A549 (cell line): ENCODE results near the gene ZNF385B. TPM values are rescaled to one million over a fixed set of nuclear protein-coding genes. Genes with fewer than 3 reads are reported as not detected.
"Not testable (repeated sequence)": the region's sequence is repeated elsewhere in the genome, so short reads cannot be mapped to it uniquely, and the experiment has no call there.

Experiments used
- ATAC-seq, 2 experiments: fragments of 200-7000 bp in 1 of 2; fragments of >200 bp in 1 of 2; cut with Nextera tagmentation in 1 of 2; cut with Tn5 transposase in 1 of 2; 3 replicates each; pipeline versions ENCODE4 v1.8.0 to v1.9.1; 2018 to 2020; ENCODE audit warnings: mild to moderate bottlenecking in 1 of 2, moderate library complexity in 1 of 2
- CTCF ChIA-PET: fragments of 300-600 bp; sonication (Branson Sonifier 250); formaldehyde crosslinking; extraction: SDS; loops from one replicate; lab custom pipeline; 2021; ENCODE audit warnings: antibody characterized with exemption, inconsistent platforms; lab: Yijun Ruan, JAX
- POLR2A ChIA-PET: fragments of 350-600 bp; formaldehyde crosslinking; extraction: SDS; loops from one replicate; lab custom pipeline; 2021; ENCODE audit warnings: antibody characterized with exemption, inconsistent platforms; lab: Yijun Ruan, JAX
- DNase-seq, 2 experiments: peaks; one replicate each; pipeline versions ENCODE4 v3.0.0 to v3.0.0-alpha.2; 2011 to 2016; ENCODE audit warnings: low read depth in 1 of 2, low spot score in 1 of 2
- FAIRE-seq: peaks from 2 replicates; lab custom pipeline; 2011; peaks lifted over from hg19 to GRCh38; lab: Jason Lieb, UNC
- H3K27ac ChIP-seq, 2 experiments: fragments of >200 bp; sonication (Bioruptor Twin); formaldehyde crosslinking; 3 replicates each; pipeline ENCODE4 v1.5.1; 2016 to 2017
- H3K4me1 ChIP-seq: fragments of >200 bp; sonication (Bioruptor Twin); formaldehyde crosslinking; 3 replicates; pipeline ENCODE4 v1.6.1; 2016
- H3K4me2 ChIP-seq: fragments of >200 bp; sonication (Bioruptor Twin); formaldehyde crosslinking; 3 replicates; pipeline ENCODE4 v1.6.1; 2016
- H3K4me3 ChIP-seq: fragments of >200 bp; sonication (Bioruptor Twin); formaldehyde crosslinking; 3 replicates; pipeline ENCODE4 v1.5.1; 2016
- H3K9me3 ChIP-seq: fragments of >200 bp; sonication (Bioruptor Twin); formaldehyde crosslinking; 3 replicates; pipeline ENCODE4 v1.6.1; 2016
- CBX2 ChIP-seq: fragments of 200-600 bp; sonication (generic); IDR thresholded peaks from 2 replicates; pipeline ENCODE4 v1.6.1; 2016; ENCODE audit warnings: low read depth, mild to moderate bottlenecking, borderline replicate concordance
- CHD2 ChIP-seq: fragments of 150-350 bp; IDR thresholded peaks from 2 replicates; pipeline ENCODE4 v1.6.1; 2014; ENCODE audit warnings: low read length; ENCODE audit not compliant: partially characterized antibody
- CHD4 ChIP-seq: fragments of 200-600 bp; sonication (generic); IDR thresholded peaks from 2 replicates; pipeline ENCODE4 v1.6.1; 2016; ENCODE audit warnings: antibody characterized with exemption, mild to moderate bottlenecking, borderline replicate concordance
- ESRRA ChIP-seq: fragments of 150-350 bp; IDR thresholded peaks from 2 replicates; pipeline ENCODE4 v1.6.1; 2014; ENCODE audit warnings: mild to moderate bottlenecking, low read length, borderline replicate concordance
- HEYL ChIP-seq: fragments of 250-450 bp; sonication (Bioruptor Pico); IDR thresholded peaks from 2 replicates; pipeline ENCODE4 v1.8.0; 2021; ENCODE audit warnings: mild to moderate bottlenecking, moderate library complexity
- HOXB5 ChIP-seq: fragments of 250-450 bp; sonication (Bioruptor Pico); IDR thresholded peaks from 2 replicates; pipeline ENCODE4 v1.5.0; 2020; ENCODE audit warnings: mild to moderate bottlenecking, moderate library complexity
- JUN ChIP-seq, 2 experiments: fragments of >200 bp; sonication (Bioruptor Twin); formaldehyde crosslinking; IDR thresholded peaks; 2 replicates in 1 of 2; 3 replicates in 1 of 2; pipeline ENCODE4 v1.6.1; 2016 to 2017
- MAFK ChIP-seq: fragments of 450-650 bp; IDR thresholded peaks from 2 replicates; pipeline ENCODE4 v1.6.1; 2014; ENCODE audit not compliant: partially characterized antibody
- MAZ ChIP-seq: fragments of 150-350 bp; IDR thresholded peaks from 2 replicates; pipeline ENCODE4 v1.6.1; 2014; ENCODE audit warnings: antibody characterized with exemption, low read depth, low read length, borderline replicate concordance
- MYC ChIP-seq: IDR thresholded peaks from 2 replicates; pipeline ENCODE4 v1.6.1; 2012; ENCODE audit warnings: mild to moderate bottlenecking, inconsistent platforms, low read length, improper control_type of control experiment, borderline replicate concordance
- NFE2L2 ChIP-seq: fragments of 150-350 bp; conservative IDR thresholded peaks from 2 replicates; pipeline ENCODE4 v1.6.1; 2014; ENCODE audit warnings: low read length
- RCOR1 ChIP-seq: fragments of 150-350 bp; IDR thresholded peaks from 2 replicates; pipeline ENCODE4 v1.6.1; 2014; ENCODE audit warnings: antibody characterized with exemption, low read length, low read depth
- TFCP2L1 ChIP-seq: fragments of 250-450 bp; sonication (Bioruptor Pico); IDR thresholded peaks from 2 replicates; pipeline ENCODE4 v1.5.0; 2021; ENCODE audit warnings: mild to moderate bottlenecking
- TP53 ChIP-seq: fragments of 250-450 bp; sonication (Bioruptor Pico); IDR thresholded peaks from 2 replicates; pipeline ENCODE4 v1.5.0; 2021; ENCODE audit warnings: mild to moderate bottlenecking, moderate library complexity
- WGBS: methylation state at CpG from one replicate; pipeline ENCODE4 v1.1.6; 2017; ENCODE audit errors: missing lambda C conversion rate; 5-methylcytosine and 5-hydroxymethylcytosine counted together
- polyA plus RNA-seq, 4 experiments: library from polyadenylated mRNA; depleted of rRNA in 3 of 4; stranded (reverse); fragments of >200 nt; fragmentation: RNase III in 1 of 4; extraction: RNeasy Plus Mini Kit Qiagen cat#74134 plus additional on column Dnase treatment in 1 of 4; gene quantifications; 2 replicates in 3 of 4; 3 replicates in 1 of 4; pipeline ENCODE4 v1.2.3, GENCODE V29; 2011 to 2017
- TF ChIP-seq, protein P1 (sequence below): fragments of >200 bp; sonication (Bioruptor Twin); formaldehyde crosslinking; IDR thresholded peaks from 2 replicates; pipeline ENCODE4 v1.6.1; 2016
- TF ChIP-seq, protein P2 (sequence below): fragments of >200 bp; sonication (Bioruptor Twin); formaldehyde crosslinking; IDR thresholded peaks from 3 replicates; pipeline ENCODE4 v1.5.1; 2016
- TF ChIP-seq, protein P3 (sequence below): IDR thresholded peaks from 2 replicates; pipeline ENCODE4 v1.6.1; 2012
- TF ChIP-seq, protein P4 (sequence below): fragments of 450-650 bp; IDR thresholded peaks from 2 replicates; pipeline ENCODE4 v1.6.1; 2014; ENCODE audit warnings: antibody characterized with exemption
- TF ChIP-seq, protein P5 (sequence below): fragments of 200-600 bp; sonication (generic); IDR thresholded peaks from 2 replicates; pipeline ENCODE4 v1.6.1; 2016; ENCODE audit warnings: antibody characterized with exemption, mild to moderate bottlenecking, moderate library complexity
- TF ChIP-seq, protein P6 (sequence below): IDR thresholded peaks from 2 replicates; pipeline ENCODE4 v1.6.1; 2012; ENCODE audit warnings: low read depth, borderline replicate concordance
- TF ChIP-seq, protein P7 (sequence below): fragments of 250-450 bp; sonication (Bioruptor Pico); IDR thresholded peaks from 2 replicates; pipeline ENCODE4 v1.5.0; 2021; ENCODE audit warnings: mild to moderate bottlenecking, moderate library complexity, borderline replicate concordance

ZNF385B gene
- polyA plus RNA-seq, 2 of the 4 experiments (the other 2 are of a cell fraction): not detected

DNA sequence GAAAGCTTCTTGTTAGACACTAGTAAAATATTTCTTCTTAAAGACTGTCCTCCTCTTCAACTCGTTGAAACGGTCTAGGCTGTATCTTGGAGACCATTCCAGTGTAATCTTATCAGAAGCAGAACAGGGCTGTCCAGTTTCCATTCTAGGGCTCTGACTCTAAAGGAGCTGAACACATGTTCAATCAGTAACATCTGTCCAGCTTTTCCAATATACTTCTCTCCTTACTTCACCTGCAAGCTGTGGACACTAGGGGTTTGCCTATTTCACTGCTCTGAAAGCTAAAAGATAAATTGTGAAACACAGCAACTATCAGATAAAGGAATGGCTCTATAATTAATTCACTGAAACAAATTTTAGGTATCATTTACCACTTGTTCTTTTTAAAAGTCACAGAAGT lies 73.8 kb downstream of the ZNF385B start:
- no peak overlapping the region for H3K4me2 ChIP-seq
- ATAC-seq (no peak), DNase-seq (no peak), FAIRE-seq (no peak)
- CTCF ChIA-PET: no interaction called here
- no peaks in the 10 kb centered on the region for H3K4me1 ChIP-seq
- POLR2A ChIA-PET: no interaction called here
- H3K27ac ChIP-seq: no peak overlapping the region
- no peak overlapping the region for H3K4me3 ChIP-seq
- TF ChIP-seq, protein P1, sequence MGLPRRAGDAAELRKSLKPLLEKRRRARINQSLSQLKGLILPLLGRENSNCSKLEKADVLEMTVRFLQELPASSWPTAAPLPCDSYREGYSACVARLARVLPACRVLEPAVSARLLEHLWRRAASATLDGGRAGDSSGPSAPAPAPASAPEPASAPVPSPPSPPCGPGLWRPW: no peak
- no peak for TF ChIP-seq ESRRA
- no peaks in the 10 kb centered on the region for H3K9me3 ChIP-seq
- 7% methylated on average over 2 of the region's 2 CpGs for WGBS

DNA sequence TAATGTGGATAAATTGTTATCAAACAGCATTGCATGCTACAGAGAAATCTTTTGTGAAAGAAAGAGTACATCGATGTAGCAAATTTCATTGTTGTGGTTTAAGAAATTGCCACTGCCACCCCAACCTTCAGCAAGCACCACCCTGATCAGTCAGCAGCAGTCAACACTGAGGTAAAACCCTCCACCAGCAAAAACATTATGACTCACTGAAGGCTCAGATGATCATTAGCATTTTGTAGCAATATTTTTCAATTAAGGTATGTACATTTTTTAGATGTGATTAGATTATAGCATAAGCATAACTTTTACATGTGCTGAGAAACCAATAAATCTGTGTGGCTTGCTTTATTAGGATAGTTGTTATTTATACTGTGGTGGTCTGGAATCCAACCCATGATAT lies 75.5 kb downstream of the ZNF385B start:
- ATAC-seq: no peak
- H3K4me3 ChIP-seq: no peak overlapping the region
- ChIA-PET CTCF (no interaction called here), POLR2A (no interaction called here)
- H3K27ac ChIP-seq: no peak overlapping the region
- H3K9me3 ChIP-seq: no peaks in the 10 kb centered on the region
- TF ChIP-seq TFCP2L1 (CRISPR knock-in tag) (no peak), TP53 (CRISPR knock-in tag) (no peak), CHD2 (no peak), MAFK (no peak), HEYL (no peak), MAZ (no peak), HOXB5 (no peak), ESRRA (no peak), CBX2 (no peak), NFE2L2 (no peak), CHD4 (no peak), JUN (IDR thresholded peaks at IDR 0.05) (no peak), RCOR1 (no peak), MYC (no peak)
- TF ChIP-seq, protein P2, sequence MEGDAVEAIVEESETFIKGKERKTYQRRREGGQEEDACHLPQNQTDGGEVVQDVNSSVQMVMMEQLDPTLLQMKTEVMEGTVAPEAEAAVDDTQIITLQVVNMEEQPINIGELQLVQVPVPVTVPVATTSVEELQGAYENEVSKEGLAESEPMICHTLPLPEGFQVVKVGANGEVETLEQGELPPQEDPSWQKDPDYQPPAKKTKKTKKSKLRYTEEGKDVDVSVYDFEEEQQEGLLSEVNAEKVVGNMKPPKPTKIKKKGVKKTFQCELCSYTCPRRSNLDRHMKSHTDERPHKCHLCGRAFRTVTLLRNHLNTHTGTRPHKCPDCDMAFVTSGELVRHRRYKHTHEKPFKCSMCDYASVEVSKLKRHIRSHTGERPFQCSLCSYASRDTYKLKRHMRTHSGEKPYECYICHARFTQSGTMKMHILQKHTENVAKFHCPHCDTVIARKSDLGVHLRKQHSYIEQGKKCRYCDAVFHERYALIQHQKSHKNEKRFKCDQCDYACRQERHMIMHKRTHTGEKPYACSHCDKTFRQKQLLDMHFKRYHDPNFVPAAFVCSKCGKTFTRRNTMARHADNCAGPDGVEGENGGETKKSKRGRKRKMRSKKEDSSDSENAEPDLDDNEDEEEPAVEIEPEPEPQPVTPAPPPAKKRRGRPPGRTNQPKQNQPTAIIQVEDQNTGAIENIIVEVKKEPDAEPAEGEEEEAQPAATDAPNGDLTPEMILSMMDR: no peak
- TF ChIP-seq, protein P3, sequence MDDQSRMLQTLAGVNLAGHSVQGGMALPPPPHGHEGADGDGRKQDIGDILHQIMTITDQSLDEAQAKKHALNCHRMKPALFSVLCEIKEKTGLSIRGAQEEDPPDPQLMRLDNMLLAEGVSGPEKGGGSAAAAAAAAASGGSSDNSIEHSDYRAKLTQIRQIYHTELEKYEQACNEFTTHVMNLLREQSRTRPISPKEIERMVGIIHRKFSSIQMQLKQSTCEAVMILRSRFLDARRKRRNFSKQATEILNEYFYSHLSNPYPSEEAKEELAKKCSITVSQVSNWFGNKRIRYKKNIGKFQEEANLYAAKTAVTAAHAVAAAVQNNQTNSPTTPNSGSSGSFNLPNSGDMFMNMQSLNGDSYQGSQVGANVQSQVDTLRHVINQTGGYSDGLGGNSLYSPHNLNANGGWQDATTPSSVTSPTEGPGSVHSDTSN: no peak
- TF ChIP-seq, protein P4, sequence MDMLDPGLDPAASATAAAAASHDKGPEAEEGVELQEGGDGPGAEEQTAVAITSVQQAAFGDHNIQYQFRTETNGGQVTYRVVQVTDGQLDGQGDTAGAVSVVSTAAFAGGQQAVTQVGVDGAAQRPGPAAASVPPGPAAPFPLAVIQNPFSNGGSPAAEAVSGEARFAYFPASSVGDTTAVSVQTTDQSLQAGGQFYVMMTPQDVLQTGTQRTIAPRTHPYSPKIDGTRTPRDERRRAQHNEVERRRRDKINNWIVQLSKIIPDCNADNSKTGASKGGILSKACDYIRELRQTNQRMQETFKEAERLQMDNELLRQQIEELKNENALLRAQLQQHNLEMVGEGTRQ: no peak
- TF ChIP-seq, protein P5, sequence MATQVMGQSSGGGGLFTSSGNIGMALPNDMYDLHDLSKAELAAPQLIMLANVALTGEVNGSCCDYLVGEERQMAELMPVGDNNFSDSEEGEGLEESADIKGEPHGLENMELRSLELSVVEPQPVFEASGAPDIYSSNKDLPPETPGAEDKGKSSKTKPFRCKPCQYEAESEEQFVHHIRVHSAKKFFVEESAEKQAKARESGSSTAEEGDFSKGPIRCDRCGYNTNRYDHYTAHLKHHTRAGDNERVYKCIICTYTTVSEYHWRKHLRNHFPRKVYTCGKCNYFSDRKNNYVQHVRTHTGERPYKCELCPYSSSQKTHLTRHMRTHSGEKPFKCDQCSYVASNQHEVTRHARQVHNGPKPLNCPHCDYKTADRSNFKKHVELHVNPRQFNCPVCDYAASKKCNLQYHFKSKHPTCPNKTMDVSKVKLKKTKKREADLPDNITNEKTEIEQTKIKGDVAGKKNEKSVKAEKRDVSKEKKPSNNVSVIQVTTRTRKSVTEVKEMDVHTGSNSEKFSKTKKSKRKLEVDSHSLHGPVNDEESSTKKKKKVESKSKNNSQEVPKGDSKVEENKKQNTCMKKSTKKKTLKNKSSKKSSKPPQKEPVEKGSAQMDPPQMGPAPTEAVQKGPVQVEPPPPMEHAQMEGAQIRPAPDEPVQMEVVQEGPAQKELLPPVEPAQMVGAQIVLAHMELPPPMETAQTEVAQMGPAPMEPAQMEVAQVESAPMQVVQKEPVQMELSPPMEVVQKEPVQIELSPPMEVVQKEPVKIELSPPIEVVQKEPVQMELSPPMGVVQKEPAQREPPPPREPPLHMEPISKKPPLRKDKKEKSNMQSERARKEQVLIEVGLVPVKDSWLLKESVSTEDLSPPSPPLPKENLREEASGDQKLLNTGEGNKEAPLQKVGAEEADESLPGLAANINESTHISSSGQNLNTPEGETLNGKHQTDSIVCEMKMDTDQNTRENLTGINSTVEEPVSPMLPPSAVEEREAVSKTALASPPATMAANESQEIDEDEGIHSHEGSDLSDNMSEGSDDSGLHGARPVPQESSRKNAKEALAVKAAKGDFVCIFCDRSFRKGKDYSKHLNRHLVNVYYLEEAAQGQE: no peak
- TF ChIP-seq, protein P6, sequence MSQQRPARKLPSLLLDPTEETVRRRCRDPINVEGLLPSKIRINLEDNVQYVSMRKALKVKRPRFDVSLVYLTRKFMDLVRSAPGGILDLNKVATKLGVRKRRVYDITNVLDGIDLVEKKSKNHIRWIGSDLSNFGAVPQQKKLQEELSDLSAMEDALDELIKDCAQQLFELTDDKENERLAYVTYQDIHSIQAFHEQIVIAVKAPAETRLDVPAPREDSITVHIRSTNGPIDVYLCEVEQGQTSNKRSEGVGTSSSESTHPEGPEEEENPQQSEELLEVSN: no peak
- TF ChIP-seq, protein P7, sequence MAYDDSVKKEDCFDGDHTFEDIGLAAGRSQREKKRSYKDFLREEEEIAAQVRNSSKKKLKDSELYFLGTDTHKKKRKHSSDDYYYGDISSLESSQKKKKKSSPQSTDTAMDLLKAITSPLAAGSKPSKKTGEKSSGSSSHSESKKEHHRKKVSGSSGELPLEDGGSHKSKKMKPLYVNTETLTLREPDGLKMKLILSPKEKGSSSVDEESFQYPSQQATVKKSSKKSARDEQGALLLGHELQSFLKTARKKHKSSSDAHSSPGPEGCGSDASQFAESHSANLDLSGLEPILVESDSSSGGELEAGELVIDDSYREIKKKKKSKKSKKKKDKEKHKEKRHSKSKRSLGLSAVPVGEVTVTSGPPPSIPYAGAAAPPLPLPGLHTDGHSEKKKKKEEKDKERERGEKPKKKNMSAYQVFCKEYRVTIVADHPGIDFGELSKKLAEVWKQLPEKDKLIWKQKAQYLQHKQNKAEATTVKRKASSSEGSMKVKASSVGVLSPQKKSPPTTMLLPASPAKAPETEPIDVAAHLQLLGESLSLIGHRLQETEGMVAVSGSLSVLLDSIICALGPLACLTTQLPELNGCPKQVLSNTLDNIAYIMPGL (CRISPR knock-in tag): no peak
- 12% methylated on average over 1 of the region's 1 CpG for WGBS
- H3K4me1 ChIP-seq: no peaks in the 10 kb centered on the region
- no peak for FAIRE-seq
- no peak for DNase-seq
- H3K4me2 ChIP-seq: no peak overlapping the region

DNA sequence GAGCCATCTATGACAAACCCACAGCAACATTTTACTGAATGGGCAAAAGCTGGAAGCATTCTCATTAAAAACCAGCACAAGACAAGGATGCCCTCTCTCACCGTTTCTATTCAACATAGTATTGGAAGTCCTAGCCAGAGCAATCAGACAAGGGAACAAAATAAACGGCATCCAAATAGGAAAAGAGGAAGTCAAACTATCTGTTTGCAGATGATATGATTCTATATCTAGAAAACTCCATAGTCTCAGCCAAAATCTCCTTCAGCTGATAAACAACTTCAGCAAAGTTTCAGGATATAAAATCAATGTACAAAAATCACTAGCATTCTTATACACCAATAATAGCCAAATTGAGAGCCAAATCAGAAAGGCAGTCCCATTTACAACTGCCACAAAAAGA lies 79.1 kb downstream of the ZNF385B start:
- H3K4me2 ChIP-seq, H3K9me3 ChIP-seq, FAIRE-seq, DNase-seq, H3K4me1 ChIP-seq, CTCF ChIA-PET, POLR2A ChIA-PET, H3K27ac ChIP-seq, H3K4me3 ChIP-seq, ATAC-seq: not testable (repeated sequence)
- WGBS: 2% methylated on average over 2 of the region's 2 CpGs
